Measurements from ENCODE around the gene KRT35. TPM values are rescaled to one million over a fixed set of nuclear protein-coding genes. Genes with fewer than 3 reads are reported as not detected.

KRT35 gene
- total and polyA plus RNA-seq, 2 donors, result 0.05 to 0.21 TPM

- peak in 1 of 9 donors; percentile 17 for DNase-seq (ENCODE audit: low read depth in 6 of 9, low spot score in 9 of 9)
- Histone ChIP-seq H3K27me3 (ENCODE audit: control insufficient read depth in 2 of 2, insufficient read depth in 1 of 2, low read length in 1 of 2) (no peaks in the 10 kb centered on the region), H3K36me3 (ENCODE audit: control insufficient read depth in 2 of 2, insufficient read depth in 2 of 2, low read length in 1 of 2) (no peaks in the 10 kb centered on the region), H3K9me3 (ENCODE audit: control insufficient read depth in 2 of 2, insufficient read depth in 1 of 2, low read length in 1 of 2) (no peaks in the 10 kb centered on the region), H3K4me1 (ENCODE audit: control insufficient read depth in 2 of 2, insufficient read depth in 2 of 2, low read length in 2 of 2) (peaks cover 0 to 6% of the 10 kb centered on the region in 2 donors), H3K4me3 (ENCODE audit: low read length in 2 of 2) (no peak overlapping the region), H3K27ac (ENCODE audit: low read depth in 1 of 2, low read length in 1 of 2) (no peak overlapping the region)
- WGBS, result 76% methylated on average over 4 of the region's 4 CpGs
Observed at GRCh38 chr17:41492771-41493170, 11.8 kb upstream of the KRT35 start.

GRCh38 chr17:41492351-41492750 lies 11.4 kb upstream of the KRT35 start:
- Histone ChIP-seq H3K9me3 (ENCODE audit: control insufficient read depth in 2 of 2, insufficient read depth in 1 of 2, low read length in 1 of 2) (no peaks in the 10 kb centered on the region), H3K27ac (ENCODE audit: low read depth in 1 of 2, low read length in 1 of 2) (no peak overlapping the region), H3K27me3 (ENCODE audit: control insufficient read depth in 2 of 2, insufficient read depth in 1 of 2, low read length in 1 of 2) (no peaks in the 10 kb centered on the region), H3K4me1 (ENCODE audit: control insufficient read depth in 2 of 2, insufficient read depth in 2 of 2, low read length in 2 of 2) (peaks cover 0 to 6% of the 10 kb centered on the region in 2 donors), H3K4me3 (ENCODE audit: low read length in 2 of 2) (no peak overlapping the region), H3K36me3 (ENCODE audit: control insufficient read depth in 2 of 2, insufficient read depth in 2 of 2, low read length in 1 of 2) (no peaks in the 10 kb centered on the region)
- 77% methylated on average over 6 of the region's 6 CpGs for WGBS
- no peak for DNase-seq (ENCODE audit: low read depth in 6 of 9, low spot score in 9 of 9)

DNA sequence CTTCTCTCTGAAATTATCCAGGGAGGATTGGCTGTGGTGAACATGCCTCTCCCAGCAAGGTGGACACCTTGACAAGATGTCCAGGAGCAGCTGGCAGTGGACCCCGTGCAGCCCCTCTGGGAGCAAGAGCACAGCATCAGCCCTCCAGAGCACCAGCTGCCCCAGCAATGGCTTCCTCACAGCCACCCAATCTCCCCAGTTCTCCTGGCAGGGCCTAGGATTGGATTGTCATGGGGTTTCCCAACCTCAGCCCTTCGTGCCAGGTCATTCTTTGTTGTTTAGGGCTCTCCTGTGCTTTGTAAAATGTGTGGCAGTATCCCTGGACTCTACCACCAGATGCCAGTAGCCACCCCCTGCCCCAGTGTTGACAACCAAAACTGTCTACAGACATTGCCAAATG lies 10.5 kb upstream of the KRT35 start:
- H3K27me3 ChIP-seq (ENCODE audit: control insufficient read depth in 2 of 2, insufficient read depth in 1 of 2, low read length in 1 of 2), result no peaks in the 10 kb centered on the region
- WGBS, result 70% methylated on average over 2 of the region's 2 CpGs
- H3K9me3 ChIP-seq (ENCODE audit: control insufficient read depth in 2 of 2, insufficient read depth in 1 of 2, low read length in 1 of 2), result no peaks in the 10 kb centered on the region
- no peak overlapping the region for H3K27ac ChIP-seq (ENCODE audit: low read depth in 1 of 2, low read length in 1 of 2)
- H3K4me3 ChIP-seq (ENCODE audit: low read length in 2 of 2), result no peak overlapping the region
- H3K4me1 ChIP-seq (ENCODE audit: control insufficient read depth in 2 of 2, insufficient read depth in 2 of 2, low read length in 2 of 2), result peaks cover 0 to 6% of the 10 kb centered on the region in 2 donors
- DNase-seq (ENCODE audit: low read depth in 6 of 9, low spot score in 9 of 9), result no peak
- H3K36me3 ChIP-seq (ENCODE audit: control insufficient read depth in 2 of 2, insufficient read depth in 2 of 2, low read length in 1 of 2), result no peaks in the 10 kb centered on the region

GRCh38 chr17:41490000-41490990 lies 9.3 kb upstream of the KRT35 start:
- Histone ChIP-seq H3K36me3 (ENCODE audit: control insufficient read depth in 2 of 2, insufficient read depth in 2 of 2, low read length in 1 of 2) (no peaks in the 10 kb centered on the region), H3K9me3 (ENCODE audit: control insufficient read depth in 2 of 2, insufficient read depth in 1 of 2, low read length in 1 of 2) (no peaks in the 10 kb centered on the region), H3K4me3 (ENCODE audit: low read length in 2 of 2) (no peak overlapping the region), H3K27ac (ENCODE audit: low read depth in 1 of 2, low read length in 1 of 2) (no peak overlapping the region), H3K4me1 (ENCODE audit: control insufficient read depth in 2 of 2, insufficient read depth in 2 of 2, low read length in 2 of 2) (peaks cover 0 to 6% of the 10 kb centered on the region in 2 donors), H3K27me3 (ENCODE audit: control insufficient read depth in 2 of 2, insufficient read depth in 1 of 2, low read length in 1 of 2) (no peaks in the 10 kb centered on the region)
- DNase-seq (ENCODE audit: low read depth in 6 of 9, low spot score in 9 of 9), result no peak
- WGBS, result 73% methylated on average over 10 of the region's 10 CpGs

GRCh38 chr17:41489531-41489930 lies 8.6 kb upstream of the KRT35 start, which contains the start of gene KRT36:
KRT36 (minus strand) TSS chr17:41489910; CDS start chr17:41489864, 46 bp downstream.
- peaks cover 0 to 6% of the 10 kb centered on the region in 2 donors for H3K4me1 ChIP-seq (ENCODE audit: control insufficient read depth in 2 of 2, insufficient read depth in 2 of 2, low read length in 2 of 2)
- H3K27ac ChIP-seq (ENCODE audit: low read depth in 1 of 2, low read length in 1 of 2), result no peak within 1 kb of the TSS
- DNase-seq (ENCODE audit: low read depth in 6 of 9, low spot score in 9 of 9), result no peak
- no peaks in the 10 kb centered on the region for H3K27me3 ChIP-seq (ENCODE audit: control insufficient read depth in 2 of 2, insufficient read depth in 1 of 2, low read length in 1 of 2)
- no peak within 1 kb of the TSS for H3K4me3 ChIP-seq (ENCODE audit: low read length in 2 of 2)
- H3K9me3 ChIP-seq (ENCODE audit: control insufficient read depth in 2 of 2, insufficient read depth in 1 of 2, low read length in 1 of 2), result no peaks in the 10 kb centered on the region
- no peaks in the 10 kb centered on the region for H3K36me3 ChIP-seq (ENCODE audit: control insufficient read depth in 2 of 2, insufficient read depth in 2 of 2, low read length in 1 of 2)
- 96% methylated on average over 12 of the region's 12 CpGs for WGBS

- Histone ChIP-seq H3K9me3 (ENCODE audit: control insufficient read depth in 2 of 2, insufficient read depth in 1 of 2, low read length in 1 of 2) (no peaks in the 10 kb centered on the region), H3K36me3 (ENCODE audit: control insufficient read depth in 2 of 2, insufficient read depth in 2 of 2, low read length in 1 of 2) (no peaks in the 10 kb centered on the region), H3K27me3 (ENCODE audit: control insufficient read depth in 2 of 2, insufficient read depth in 1 of 2, low read length in 1 of 2) (no peaks in the 10 kb centered on the region), H3K4me1 (ENCODE audit: control insufficient read depth in 2 of 2, insufficient read depth in 2 of 2, low read length in 2 of 2) (no peaks in the 10 kb centered on the region), H3K4me3 (ENCODE audit: low read length in 2 of 2) (no peak overlapping the region), H3K27ac (ENCODE audit: low read depth in 1 of 2, low read length in 1 of 2) (no peak overlapping the region)
- DNase-seq (ENCODE audit: low read depth in 6 of 9, low spot score in 9 of 9), result peak in 1 of 9 donors; percentile 8
- WGBS, result 66% methylated on average over 29 of the region's 29 CpGs
Observed at GRCh38 chr17:41486809-41487530, 6.0 kb upstream of the KRT35 start.

GRCh38 chr17:41486316-41486715 lies 5.4 kb upstream of the KRT35 start:
- no peaks in the 10 kb centered on the region for H3K27me3 ChIP-seq (ENCODE audit: control insufficient read depth in 2 of 2, insufficient read depth in 1 of 2, low read length in 1 of 2)
- DNase-seq (ENCODE audit: low read depth in 6 of 9, low spot score in 9 of 9), result no peak
- H3K4me3 ChIP-seq (ENCODE audit: low read length in 2 of 2), result no peak overlapping the region
- no peaks in the 10 kb centered on the region for H3K9me3 ChIP-seq (ENCODE audit: control insufficient read depth in 2 of 2, insufficient read depth in 1 of 2, low read length in 1 of 2)
- H3K27ac ChIP-seq (ENCODE audit: low read depth in 1 of 2, low read length in 1 of 2), result no peak overlapping the region
- WGBS, result 95% methylated on average over 13 of the region's 13 CpGs
- H3K4me1 ChIP-seq (ENCODE audit: control insufficient read depth in 2 of 2, insufficient read depth in 2 of 2, low read length in 2 of 2), result no peaks in the 10 kb centered on the region
- H3K36me3 ChIP-seq (ENCODE audit: control insufficient read depth in 2 of 2, insufficient read depth in 2 of 2, low read length in 1 of 2), result no peaks in the 10 kb centered on the region

DNA sequence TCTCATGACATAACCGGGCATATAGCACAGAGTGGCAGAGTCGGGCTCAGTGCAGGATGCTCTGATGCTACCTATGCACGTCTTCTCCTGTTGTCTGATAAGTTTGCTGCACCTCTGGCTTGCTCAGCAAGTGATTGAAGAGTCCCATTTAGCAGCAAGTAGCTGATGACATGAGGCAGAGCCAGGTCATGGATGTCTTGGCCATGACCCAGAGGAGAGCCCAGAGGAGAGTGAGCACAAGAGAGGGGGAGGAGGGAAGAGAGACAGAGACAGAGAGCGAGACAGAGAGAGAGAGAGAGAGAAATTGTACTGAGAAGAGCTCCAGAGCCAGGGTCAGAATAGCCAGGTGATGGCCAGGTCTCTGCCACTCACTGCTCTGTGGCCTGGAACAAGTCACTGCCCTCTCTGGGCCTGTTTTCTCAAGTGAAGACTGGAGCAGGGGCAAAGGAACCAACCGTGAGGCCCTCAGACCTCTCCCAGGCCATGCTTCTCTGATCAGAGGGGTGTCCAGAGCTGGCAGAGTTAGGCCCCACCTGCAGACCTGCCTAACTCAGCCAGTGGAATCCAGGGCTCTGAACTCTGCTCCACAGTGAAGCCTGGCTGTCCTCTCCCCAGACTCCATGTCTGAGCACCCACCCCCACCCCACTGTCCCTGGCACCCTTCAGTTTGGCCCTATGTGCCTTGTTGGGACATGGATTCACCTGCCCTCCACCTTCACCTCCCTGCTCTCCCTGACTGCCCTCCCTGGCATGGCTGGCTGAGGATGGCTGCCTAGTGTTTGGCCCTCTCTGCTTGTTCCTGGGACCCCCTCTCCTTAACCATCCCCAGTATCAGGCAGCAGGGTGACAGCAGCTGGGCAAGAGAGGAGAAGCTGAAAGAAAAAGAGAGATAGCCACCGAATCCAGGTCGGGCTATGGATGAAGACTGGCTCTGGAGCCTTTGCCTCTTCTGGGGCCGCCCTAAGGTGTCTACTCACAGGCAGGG lies 4.3 kb upstream of the KRT35 start:
- 95% methylated on average over 8 of the region's 8 CpGs for WGBS
- Histone ChIP-seq H3K36me3 (ENCODE audit: control insufficient read depth in 2 of 2, insufficient read depth in 2 of 2, low read length in 1 of 2) (no peaks in the 10 kb centered on the region), H3K27me3 (ENCODE audit: control insufficient read depth in 2 of 2, insufficient read depth in 1 of 2, low read length in 1 of 2) (no peaks in the 10 kb centered on the region), H3K4me1 (ENCODE audit: control insufficient read depth in 2 of 2, insufficient read depth in 2 of 2, low read length in 2 of 2) (no peaks in the 10 kb centered on the region), H3K9me3 (ENCODE audit: control insufficient read depth in 2 of 2, insufficient read depth in 1 of 2, low read length in 1 of 2) (no peaks in the 10 kb centered on the region), H3K27ac (ENCODE audit: low read depth in 1 of 2, low read length in 1 of 2) (no peak overlapping the region), H3K4me3 (ENCODE audit: low read length in 2 of 2) (no peak overlapping the region)
- DNase-seq (ENCODE audit: low read depth in 6 of 9, low spot score in 9 of 9), result no peak

Data from thymus (tissue), 11 donors.